Measurements from ENCODE around the gene ARL6IP5.

DNA sequence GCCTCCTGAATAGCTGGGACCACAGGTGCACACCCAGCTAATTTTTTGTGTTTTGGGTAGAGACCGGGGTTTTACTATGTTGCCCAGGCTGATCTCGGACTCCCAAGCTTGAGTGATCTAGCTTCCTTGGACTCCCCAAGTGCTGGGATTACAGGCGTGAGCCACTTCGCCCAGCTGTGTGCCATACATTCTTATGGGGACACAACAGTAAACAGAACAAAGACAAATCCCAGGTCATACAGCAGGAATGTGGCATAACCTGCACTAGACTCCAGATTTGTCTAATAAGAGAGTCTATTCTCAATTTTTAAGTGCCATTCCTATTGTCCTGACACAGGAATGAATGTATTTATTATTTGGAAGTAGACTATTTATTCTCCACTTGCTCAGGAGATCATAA, 17.6 kb downstream of the ARL6IP5 start:
- no peak for TF ChIP-seq POLR2A (IDR thresholded peaks at IDR 0.05; ENCODE audit: low read depth, low read length)
- TF ChIP-seq, protein P1, sequence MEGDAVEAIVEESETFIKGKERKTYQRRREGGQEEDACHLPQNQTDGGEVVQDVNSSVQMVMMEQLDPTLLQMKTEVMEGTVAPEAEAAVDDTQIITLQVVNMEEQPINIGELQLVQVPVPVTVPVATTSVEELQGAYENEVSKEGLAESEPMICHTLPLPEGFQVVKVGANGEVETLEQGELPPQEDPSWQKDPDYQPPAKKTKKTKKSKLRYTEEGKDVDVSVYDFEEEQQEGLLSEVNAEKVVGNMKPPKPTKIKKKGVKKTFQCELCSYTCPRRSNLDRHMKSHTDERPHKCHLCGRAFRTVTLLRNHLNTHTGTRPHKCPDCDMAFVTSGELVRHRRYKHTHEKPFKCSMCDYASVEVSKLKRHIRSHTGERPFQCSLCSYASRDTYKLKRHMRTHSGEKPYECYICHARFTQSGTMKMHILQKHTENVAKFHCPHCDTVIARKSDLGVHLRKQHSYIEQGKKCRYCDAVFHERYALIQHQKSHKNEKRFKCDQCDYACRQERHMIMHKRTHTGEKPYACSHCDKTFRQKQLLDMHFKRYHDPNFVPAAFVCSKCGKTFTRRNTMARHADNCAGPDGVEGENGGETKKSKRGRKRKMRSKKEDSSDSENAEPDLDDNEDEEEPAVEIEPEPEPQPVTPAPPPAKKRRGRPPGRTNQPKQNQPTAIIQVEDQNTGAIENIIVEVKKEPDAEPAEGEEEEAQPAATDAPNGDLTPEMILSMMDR (IDR thresholded peaks at IDR 0.05; ENCODE audit: extremely low read depth in 1 of 2, insufficient read depth in 1 of 2, low read depth in 1 of 2, low read length in 2 of 2): no peak
- no peak for TF ChIP-seq POLR2AphosphoS5 (IDR thresholded peaks at IDR 0.05; ENCODE audit: insufficient read depth, low read depth, low read length)
- no peak for TF ChIP-seq EZH2 (IDR thresholded peaks at IDR 0.05; ENCODE audit: borderline replicate concordance, low read depth, low read length, severe bottlenecking)
